OCI-LY7 (cell line): ENCODE results near the gene SOX5. TPM values are rescaled to one million over a fixed set of nuclear protein-coding genes. Genes with fewer than 3 reads are reported as not detected.
"Not testable (repeated sequence)": the region's sequence is repeated elsewhere in the genome, so short reads cannot be mapped to it uniquely, and the experiment has no call there.

ENCODE experiments used
- BruUV-seq: library from RNA; stranded (reverse); fragments of 400-500 nt; replicated peaks from 2 replicates; lab custom pipeline; 2021; lab: Mats Ljungman, UMichigan
- CTCF ChIA-PET: fragments of 300-600 bp; sonication (Branson Sonifier 250); formaldehyde crosslinking; loops from one replicate; lab custom pipeline; 2022; ENCODE audit warnings: antibody characterized with exemption; ENCODE audit not compliant: unreplicated experiment; lab: Charles Lee
- POLR2A ChIA-PET: fragments of 300-600 bp; sonication (Branson Sonifier 250); formaldehyde crosslinking; loops from one replicate; lab custom pipeline; 2022; ENCODE audit warnings: antibody characterized with exemption; lab: Charles Lee
- DNase-seq: peaks from one replicate; pipeline ENCODE4 v3.0.0-alpha.2; 2015; ENCODE audit warnings: low spot score
- H2AFZ ChIP-seq: fragments of 200-600 bp; sonication (generic), shearing (Covaris generic); 2 replicates; pipeline ENCODE4 v1.6.1; 2014; ENCODE audit warnings: mild to moderate bottlenecking, antibody characterized with exemption, low read length, moderate library complexity
- H3K27ac ChIP-seq: fragments of 200-600 bp; sonication (generic); 2 replicates; pipeline ENCODE4 v1.5.1; 2014; ENCODE audit warnings: mixed run types, low read depth, mild to moderate bottlenecking, moderate library complexity, low read length, inconsistent platforms; ENCODE audit not compliant: poor library complexity, severe bottlenecking
- H3K36me3 ChIP-seq: fragments of 200-600 bp; sonication (generic); 2 replicates; pipeline ENCODE4 v1.6.1; 2014; ENCODE audit warnings: mild to moderate bottlenecking, antibody characterized with exemption, low read length, moderate library complexity, mixed read lengths; ENCODE audit not compliant: insufficient read depth
- H3K4me1 ChIP-seq: fragments of 200-600 bp; sonication (generic); 2 replicates; pipeline ENCODE4 v1.5.1; 2014; ENCODE audit warnings: mild to moderate bottlenecking, low read length; ENCODE audit not compliant: insufficient read depth, poor library complexity, severe bottlenecking
- H3K4me2 ChIP-seq: fragments of 200-600 bp; sonication (generic); 2 replicates; pipeline ENCODE4 v1.6.1; 2014; ENCODE audit warnings: mild to moderate bottlenecking, low read length
- H3K4me3 ChIP-seq: fragments of 200-600 bp; sonication (generic); 2 replicates; pipeline ENCODE4 v1.5.1; 2014; ENCODE audit warnings: mild to moderate bottlenecking, low read depth, low read length; ENCODE audit not compliant: poor library complexity, severe bottlenecking
- H3K79me2 ChIP-seq: fragments of 200-600 bp; sonication (generic); 2 replicates; pipeline ENCODE4 v1.6.1; 2016; ENCODE audit warnings: low read depth, mild to moderate bottlenecking, low read length, moderate library complexity, mixed read lengths; ENCODE audit not compliant: insufficient read depth
- H3K9me2 ChIP-seq: fragments of 200-600 bp; sonication (generic); 2 replicates; pipeline ENCODE4 v1.6.1; 2016; ENCODE audit warnings: mild to moderate bottlenecking, low read length, mixed read lengths; ENCODE audit not compliant: insufficient read depth
- H3K9me3 ChIP-seq: fragments of 200-600 bp; sonication (generic); 2 replicates; pipeline ENCODE4 v1.6.1; 2014; ENCODE audit warnings: mild to moderate bottlenecking, mixed run types, low read length, mixed read lengths
- H4K20me1 ChIP-seq: fragments of 200-600 bp; sonication (generic); 2 replicates; pipeline ENCODE4 v1.6.1; 2014; ENCODE audit warnings: mild to moderate bottlenecking, antibody characterized with exemption, low read length, moderate library complexity, mixed read lengths; ENCODE audit not compliant: insufficient read depth
- CTCF ChIP-seq: fragments of 200-600 bp; sonication (generic); conservative IDR thresholded peaks from 2 replicates; pipeline ENCODE4 v1.5.1; 2014; ENCODE audit warnings: mild to moderate bottlenecking, antibody characterized with exemption, low read length, moderate library complexity, mixed read lengths
- EZH2phosphoT487 ChIP-seq: fragments of 200-600 bp; sonication (generic); IDR thresholded peaks from 2 replicates; pipeline ENCODE4 v1.6.1; 2018; ENCODE audit warnings: low read depth, borderline replicate concordance, mild to moderate bottlenecking, mixed run types, antibody characterized with exemption, low read length, moderate library complexity, mixed read lengths
- intact Hi-C: fragments of 100-400 bp; cut with micrococcal nuclease; formaldehyde crosslinking; loops from one replicate; pipeline ENCODE4 v1.10.0; 2022; ENCODE audit not compliant: unreplicated experiment
- total RNA-seq, 2 experiments: library from RNA; depleted of rRNA in 1 of 2; stranded (reverse); fragments of >200 nt in 1 of 2; shearing (Covaris generic) in 1 of 2; gene quantifications; 2 replicates each; pipeline ENCODE4 v1.2.3, GENCODE V29; 2014 to 2022

Gene SOX5
- total RNA-seq, 2 experiments from 2014 or later = 0.16 TPM; not detected in 1

GRCh38 chr12:23880988-23881387 is 68.5 kb downstream of the SOX5 start:
- DNase-seq = no peak
- Histone ChIP-seq H3K79me2 (no peaks in the 10 kb centered on the region), H3K4me3 (no peak overlapping the region), H3K4me2 (no peak overlapping the region), H3K4me1 (no peaks in the 10 kb centered on the region), H3K36me3 (no peaks in the 10 kb centered on the region), H3K27ac (no peak overlapping the region), H2AFZ (no peak overlapping the region), H4K20me1 (no peaks in the 10 kb centered on the region), H3K9me3 (no peaks in the 10 kb centered on the region), H3K9me2 (no peaks in the 10 kb centered on the region)
- intact Hi-C loops = no loop called here
- no peak for TF ChIP-seq CTCF
- no peak for TF ChIP-seq EZH2phosphoT487
- POLR2A ChIA-PET = no interaction called here
- BruUV-seq = no TSS peak
- CTCF ChIA-PET = no interaction called here

DNA sequence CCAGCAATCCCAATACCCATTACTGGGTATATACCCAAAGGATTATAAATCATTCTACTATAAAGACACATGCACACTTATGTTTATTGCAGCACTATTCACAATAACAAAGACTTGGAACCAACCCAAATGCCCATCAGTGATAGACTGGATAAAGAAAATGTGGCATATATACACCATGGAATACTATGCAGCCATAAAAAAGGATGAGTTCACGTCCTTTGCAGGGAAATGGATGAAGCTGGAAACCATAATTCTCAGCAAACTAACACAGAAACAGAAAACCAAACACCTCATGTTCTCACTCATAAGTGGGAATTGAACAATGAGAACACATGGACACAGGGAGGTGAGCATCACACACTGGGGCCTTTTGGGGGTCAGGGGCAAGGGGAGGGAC is 72.9 kb downstream of the SOX5 start:
- H3K4me1 ChIP-seq, H3K4me3 ChIP-seq, H3K9me2 ChIP-seq, H3K79me2 ChIP-seq, H4K20me1 ChIP-seq, intact Hi-C loops, H2AFZ ChIP-seq, H3K27ac ChIP-seq, H3K9me3 ChIP-seq, POLR2A ChIA-PET, H3K36me3 ChIP-seq, DNase-seq, BruUV-seq, H3K4me2 ChIP-seq, CTCF ChIA-PET: not testable (repeated sequence)

DNA sequence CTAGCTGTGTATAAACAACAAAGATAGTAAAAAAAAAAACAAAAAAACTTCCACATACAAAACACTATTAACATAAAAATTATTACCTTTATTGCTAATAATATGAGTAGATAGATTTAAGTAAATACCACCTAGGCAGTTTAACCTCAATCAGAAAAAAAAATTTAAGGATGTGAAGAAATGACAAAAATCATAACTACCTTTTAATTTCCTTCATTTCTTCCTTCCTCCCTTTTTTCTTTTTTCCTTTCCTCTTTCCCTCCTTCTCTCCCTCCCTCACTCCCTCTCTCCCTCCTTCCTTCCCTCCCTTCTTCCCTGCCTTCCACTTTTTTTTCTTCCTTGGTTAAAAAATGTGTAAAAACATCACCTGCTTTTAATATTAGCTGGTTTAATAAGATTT is 81.7 kb downstream of the SOX5 start:
- ChIA-PET CTCF (no interaction called here), POLR2A (no interaction called here)
- H3K9me3 ChIP-seq = no peaks in the 10 kb centered on the region
- H3K27ac ChIP-seq = no peak overlapping the region
- no peaks in the 10 kb centered on the region for H3K79me2 ChIP-seq
- H2AFZ ChIP-seq = no peak overlapping the region
- no peaks in the 10 kb centered on the region for H3K36me3 ChIP-seq
- no peak overlapping the region for H3K4me2 ChIP-seq
- no peaks in the 10 kb centered on the region for H4K20me1 ChIP-seq
- BruUV-seq = no TSS peak
- H3K4me1 ChIP-seq = no peaks in the 10 kb centered on the region
- no peak overlapping the region for H3K4me3 ChIP-seq
- TF ChIP-seq CTCF = no peak
- TF ChIP-seq EZH2phosphoT487 = no peak
- no peak for DNase-seq
- H3K9me2 ChIP-seq = no peaks in the 10 kb centered on the region
- intact Hi-C loops = no loop called here
